Nephron progenitor cell (in vitro differentiated cells): ENCODE data around the gene LRRC63.

Source experiments
- DNase-seq: peaks from one replicate; pipeline ENCODE4 v3.0.0; 2021
- H3K27ac Mint-ChIP-seq: 2 replicates; pipeline ENCODE4 v1.8.0; 2021; ENCODE audit warnings: mild to moderate bottlenecking, moderate library complexity, mixed read lengths
- H3K27me3 Mint-ChIP-seq: 2 replicates; pipeline ENCODE4 v1.8.0; 2021; ENCODE audit warnings: mild to moderate bottlenecking, low read depth, mixed read lengths; ENCODE audit not compliant: poor library complexity
- H3K36me3 Mint-ChIP-seq: 2 replicates; pipeline ENCODE4 v1.8.0; 2021; ENCODE audit warnings: low read depth, mixed read lengths
- H3K4me1 Mint-ChIP-seq: 2 replicates; pipeline ENCODE4 v1.8.0; 2021; ENCODE audit warnings: mixed read lengths
- H3K4me3 Mint-ChIP-seq: 2 replicates; pipeline ENCODE4 v1.8.0; 2021; ENCODE audit warnings: mild to moderate bottlenecking, moderate library complexity, mixed read lengths
- H3K9me3 Mint-ChIP-seq: 2 replicates; pipeline ENCODE4 v1.8.0; 2021; ENCODE audit warnings: mild to moderate bottlenecking, moderate library complexity, mixed read lengths
- CTCF ChIP-seq: fragments of 200-600 bp; sonication (generic); IDR thresholded peaks from 2 replicates; pipeline ENCODE4 v1.5.0; 2021; ENCODE audit warnings: antibody characterized with exemption

The LRRC63 gene

DNA sequence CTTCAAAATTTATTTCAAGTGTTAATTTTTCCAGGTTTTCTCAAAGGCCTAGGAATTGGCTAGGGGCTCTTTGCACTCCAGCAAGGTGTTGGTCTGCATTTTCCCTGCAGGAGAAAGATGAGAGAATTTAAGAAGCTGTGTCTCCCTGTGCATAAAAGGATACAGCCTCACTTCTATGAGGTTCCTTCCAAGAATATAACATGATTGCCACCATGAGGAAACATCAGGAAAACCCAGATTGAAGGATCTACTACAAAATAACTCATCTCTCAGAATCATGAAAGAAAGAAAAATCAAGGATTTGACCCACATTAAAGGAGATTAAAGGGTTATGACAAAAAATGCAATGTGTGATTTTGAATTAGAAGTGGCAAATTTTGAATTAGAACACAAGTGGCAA lies 105.4 kb downstream of the LRRC63 start:
- H3K9me3 Mint-ChIP-seq, result no peaks in the 10 kb centered on the region
- H3K36me3 Mint-ChIP-seq, result no peaks in the 10 kb centered on the region
- H3K27me3 Mint-ChIP-seq, result peaks cover 4% of the 10 kb centered on the region
- H3K27ac Mint-ChIP-seq, result no peak overlapping the region
- TF ChIP-seq CTCF, result no peak
- peaks cover 9% of the 10 kb centered on the region for H3K4me1 Mint-ChIP-seq
- no peak overlapping the region for H3K4me3 Mint-ChIP-seq
- no peak for DNase-seq

GRCh38 chr13:46318986-46319385 lies 107.3 kb downstream of the LRRC63 start:
- peaks cover 10% of the 10 kb centered on the region for H3K27me3 Mint-ChIP-seq
- H3K27ac Mint-ChIP-seq, result no peak overlapping the region
- H3K9me3 Mint-ChIP-seq, result no peaks in the 10 kb centered on the region
- H3K4me1 Mint-ChIP-seq, result peaks cover 9% of the 10 kb centered on the region
- no peaks in the 10 kb centered on the region for H3K36me3 Mint-ChIP-seq
- no peak overlapping the region for H3K4me3 Mint-ChIP-seq
- no peak for TF ChIP-seq CTCF
- no peak for DNase-seq

DNA sequence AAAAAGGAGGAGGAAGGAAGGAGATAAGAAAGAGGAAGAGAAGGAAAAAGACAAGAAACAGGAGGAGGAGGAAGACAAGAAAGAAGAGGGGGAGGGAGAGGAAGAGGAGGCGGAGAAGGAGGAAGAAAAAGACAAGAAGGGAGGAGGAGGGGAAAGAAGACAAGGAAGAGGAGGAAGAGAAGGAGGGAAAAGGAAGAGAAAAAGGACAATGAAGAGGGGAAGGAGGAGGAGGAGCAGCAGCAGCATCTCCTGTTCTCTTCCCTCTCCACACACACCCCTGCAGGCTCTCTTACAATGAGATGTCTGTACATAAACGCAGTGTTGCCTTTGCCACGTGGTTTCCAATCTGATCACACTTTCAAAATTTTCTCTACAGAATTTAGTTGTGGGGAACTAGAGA lies 108.7 kb downstream of the LRRC63 start:
- H3K4me1 Mint-ChIP-seq, result peaks cover 9% of the 10 kb centered on the region
- H3K36me3 Mint-ChIP-seq, result no peaks in the 10 kb centered on the region
- no peak overlapping the region for H3K4me3 Mint-ChIP-seq
- TF ChIP-seq CTCF, result no peak
- H3K27ac Mint-ChIP-seq, result no peak overlapping the region
- no peaks in the 10 kb centered on the region for H3K9me3 Mint-ChIP-seq
- H3K27me3 Mint-ChIP-seq, result peaks cover 12% of the 10 kb centered on the region
- no peak for DNase-seq

DNA sequence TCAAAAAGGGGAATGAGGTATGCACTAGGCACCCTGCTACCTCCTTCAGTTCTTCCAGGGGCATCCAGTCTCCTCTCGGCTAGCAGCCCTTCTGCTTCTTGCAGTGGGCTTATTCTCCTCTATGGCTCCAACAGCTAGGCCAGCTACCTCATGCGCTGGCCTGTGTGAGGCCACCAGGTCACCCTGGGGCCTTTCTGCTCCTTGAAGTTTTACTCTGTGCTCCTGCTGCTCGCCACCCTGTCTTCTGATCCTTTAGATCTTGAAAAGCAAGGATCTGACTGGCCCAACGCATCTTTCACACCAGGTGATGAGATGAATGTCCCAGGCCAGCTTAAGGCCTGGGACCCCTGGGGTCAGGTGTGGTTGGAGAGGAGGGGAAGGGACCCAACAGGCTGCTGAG lies 109.1 kb downstream of the LRRC63 start:
- peaks cover 9% of the 10 kb centered on the region for H3K4me1 Mint-ChIP-seq
- no peaks in the 10 kb centered on the region for H3K36me3 Mint-ChIP-seq
- H3K27ac Mint-ChIP-seq, result no peak overlapping the region
- peaks cover 12% of the 10 kb centered on the region for H3K27me3 Mint-ChIP-seq
- DNase-seq, result no peak
- no peak overlapping the region for H3K4me3 Mint-ChIP-seq
- no peaks in the 10 kb centered on the region for H3K9me3 Mint-ChIP-seq
- TF ChIP-seq CTCF, result no peak

DNA sequence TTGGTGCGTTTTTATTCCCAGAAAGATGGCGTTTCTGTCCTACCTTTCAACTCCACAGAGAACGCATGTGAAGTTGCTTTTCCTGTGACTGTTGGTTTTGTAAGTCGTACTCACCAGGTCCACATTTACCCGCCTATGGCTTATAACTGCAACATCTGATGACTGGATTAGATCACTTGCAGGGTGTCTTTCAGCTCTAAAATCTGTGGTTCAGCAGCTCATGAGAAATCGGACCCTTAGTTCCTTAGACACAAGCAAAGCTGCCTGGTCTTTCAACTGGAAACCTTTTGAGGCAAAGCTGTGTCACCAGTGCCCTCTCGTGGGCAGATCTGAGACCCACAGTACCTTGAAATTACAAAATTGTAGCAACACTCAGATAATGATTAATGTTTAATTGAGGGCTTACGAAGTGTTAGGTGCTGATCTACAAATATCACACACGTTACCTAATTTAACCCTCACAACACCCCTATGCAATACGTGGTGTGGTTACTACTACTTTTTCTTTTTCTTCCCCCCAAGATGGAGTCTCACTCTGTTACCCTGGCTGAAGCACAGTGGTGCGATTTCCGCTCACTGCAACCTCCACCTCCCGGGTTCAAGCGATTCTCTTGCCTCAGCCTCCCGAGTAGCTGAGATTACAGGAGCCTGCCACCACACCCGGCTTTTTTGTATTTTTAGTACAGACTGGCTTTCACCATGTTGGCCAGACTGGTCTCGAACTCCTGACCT lies 109.9 kb downstream of the LRRC63 start:
- DNase-seq, result peak; percentile 64
- peak; percentile 71 for TF ChIP-seq CTCF
- Mint-ChIP-seq H3K9me3 (peaks cover 8% of the 10 kb centered on the region), H3K4me1 (peaks cover 9% of the 10 kb centered on the region), H3K36me3 (no peaks in the 10 kb centered on the region), H3K27ac (no peak overlapping the region), H3K27me3 (peaks cover 12% of the 10 kb centered on the region), H3K4me3 (no peak overlapping the region)

DNA sequence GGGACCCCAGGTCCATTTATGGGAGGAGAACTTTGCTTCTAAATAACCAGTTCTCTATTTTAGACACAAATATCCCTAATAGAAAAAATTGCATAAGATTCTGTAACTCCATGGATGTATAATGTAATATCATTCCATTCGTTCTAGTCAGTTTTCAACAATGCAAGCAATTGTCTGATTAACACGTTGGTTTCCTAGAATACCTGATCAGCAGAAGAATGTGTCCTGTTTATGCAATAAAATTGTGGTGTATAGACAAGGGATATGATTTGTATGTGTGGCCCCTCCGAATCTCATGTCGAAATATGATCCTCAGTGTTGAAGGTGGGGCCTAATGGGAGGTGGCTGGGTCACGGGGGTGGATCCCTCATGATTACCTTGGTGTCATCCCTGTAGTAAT lies 113.2 kb downstream of the LRRC63 start:
- Mint-ChIP-seq H3K36me3 (no peaks in the 10 kb centered on the region), H3K4me1 (peaks cover 9% of the 10 kb centered on the region), H3K27ac (no peak overlapping the region), H3K9me3 (peaks cover 8% of the 10 kb centered on the region), H3K27me3 (peaks cover 18% of the 10 kb centered on the region), H3K4me3 (no peak overlapping the region)
- TF ChIP-seq CTCF, result no peak
- DNase-seq, result no peak
